Panc1 (cell line): ENCODE results near the gene SMARCA1. TPM values are rescaled to one million over a fixed set of nuclear protein-coding genes. Genes with fewer than 3 reads are reported as not detected.

Experiments
- ATAC-seq: fragments of 200-7000 bp; cut with Tn5 transposase; 2 replicates; pipeline ENCODE4 v1.9.1; 2020; ENCODE audit warnings: mild to moderate bottlenecking, moderate library complexity
- BruUV-seq: library from RNA; stranded (reverse); fragments of 400-500 nt; replicated peaks from 2 replicates; lab custom pipeline; 2021; lab: Mats Ljungman, UMichigan
- CTCF ChIA-PET: fragments of 300-600 bp; sonication (Branson Sonifier 250); formaldehyde crosslinking; loops from one replicate; lab custom pipeline; 2022; ENCODE audit warnings: antibody characterized with exemption; lab: Charles Lee
- POLR2A ChIA-PET: fragments of 300-600 bp; sonication (Branson Sonifier 250); formaldehyde crosslinking; loops from one replicate; lab custom pipeline; 2022; ENCODE audit warnings: antibody characterized with exemption; lab: Charles Lee
- DNase-seq: peaks from one replicate; pipeline ENCODE4 v3.0.0-alpha.2; 2010; ENCODE audit warnings: low read depth, low spot score
- H3K27ac ChIP-seq: 2 replicates; pipeline ENCODE4 v1.5.1; 2011; ENCODE audit warnings: mild to moderate bottlenecking, low read length, inconsistent platforms
- H3K27me3 ChIP-seq: fragments of 200-500 bp; sonication (Bioruptor generic); 2 replicates; pipeline ENCODE4 v1.6.0; 2014; ENCODE audit warnings: low read length, inconsistent platforms; ENCODE audit not compliant: control insufficient read depth, insufficient read depth
- H3K36me3 ChIP-seq: fragments of 200-500 bp; sonication (Bioruptor generic); 2 replicates; pipeline ENCODE4 v1.5.1; 2014; ENCODE audit warnings: inconsistent platforms, mild to moderate bottlenecking, low read length, moderate library complexity; ENCODE audit not compliant: control insufficient read depth, insufficient read depth
- H3K4me1 ChIP-seq: 2 replicates; pipeline ENCODE4 v1.5.1; 2011; ENCODE audit warnings: inconsistent platforms, mild to moderate bottlenecking, low read length, moderate library complexity; ENCODE audit not compliant: control insufficient read depth, insufficient read depth
- H3K4me3 ChIP-seq, 2 experiments: 2 replicates each; pipeline ENCODE4 v1.5.1; 2011 to 2012; ENCODE audit warnings: low read depth in 2 of 2, low read length in 2 of 2, mild to moderate bottlenecking in 2 of 2, inconsistent platforms in 1 of 2, moderate library complexity in 1 of 2
- H3K9me3 ChIP-seq: fragments of 200-500 bp; sonication (Bioruptor generic); 2 replicates; pipeline ENCODE4 v1.5.1; 2014; ENCODE audit warnings: low read depth, mild to moderate bottlenecking, inconsistent platforms, low read length, moderate library complexity; ENCODE audit not compliant: control insufficient read depth, insufficient read depth
- CTCF ChIP-seq: fragments of 450-650 bp; IDR thresholded peaks from 2 replicates; pipeline ENCODE4 v1.5.1; 2017; ENCODE audit warnings: mild to moderate bottlenecking
- POLR2AphosphoS5 ChIP-seq: IDR thresholded peaks from 2 replicates; pipeline ENCODE4 v1.6.1; 2012; ENCODE audit warnings: mild to moderate bottlenecking, low read depth, low read length, moderate library complexity
- REST ChIP-seq, 2 experiments: IDR thresholded peaks; 2 replicates each; pipeline ENCODE4 v1.6.1; 2011 to 2012; ENCODE audit warnings: low read depth in 2 of 2, control low read depth in 1 of 2, low read length in 1 of 2, mild to moderate bottlenecking in 1 of 2, moderate library complexity in 1 of 2; ENCODE audit not compliant: insufficient read depth in 1 of 2
- SIN3A ChIP-seq: IDR thresholded peaks from 2 replicates; pipeline ENCODE4 v1.6.1; 2012; ENCODE audit warnings: low read depth, mild to moderate bottlenecking, low read length, moderate library complexity, borderline replicate concordance; ENCODE audit not compliant: insufficient read depth
- TCF7L2 ChIP-seq: IDR thresholded peaks from 2 replicates; pipeline ENCODE4 v1.6.1; 2011; ENCODE audit warnings: mild to moderate bottlenecking, low read depth, low read length, inconsistent platforms
- in situ Hi-C: cut with HindIII; loops from 2 replicates; pipeline ENCODE4 v1.10.0; 2016; ENCODE audit warnings: low sequenced_read_pairs, low pct_unique_long_range_greater_than_20kb
- intact Hi-C: fragments of 100-400 bp; cut with micrococcal nuclease; formaldehyde crosslinking; loops from one replicate; pipeline ENCODE4 v1.10.0; 2022; ENCODE audit not compliant: unreplicated experiment
- total RNA-seq: library from RNA; stranded (reverse); gene quantifications from one replicate; pipeline ENCODE4 v1.2.1, GENCODE V29; 2021; ENCODE audit not compliant: unreplicated experiment

Gene SMARCA1
- total RNA-seq, 1 experiment from 2014 or later: 130 TPM

GRCh38 chrX:129445436-129445835 lies 77.9 kb downstream of the SMARCA1 start:
- intact Hi-C loops (no loop called here), in situ Hi-C loops (no loop called here)
- ChIA-PET CTCF (no interaction called here), POLR2A (no interaction called here)
- Histone ChIP-seq H3K36me3 (peaks cover 27% of the 10 kb centered on the region), H3K9me3 (no peaks in the 10 kb centered on the region), H3K4me3 (no peak overlapping the region), H3K27ac (no peak overlapping the region), H3K27me3 (no peaks in the 10 kb centered on the region), H3K4me1 (no peaks in the 10 kb centered on the region)
- no peak for DNase-seq
- BruUV-seq: no TSS peak
- no peak for ATAC-seq
- TF ChIP-seq SIN3A: no peak

DNA sequence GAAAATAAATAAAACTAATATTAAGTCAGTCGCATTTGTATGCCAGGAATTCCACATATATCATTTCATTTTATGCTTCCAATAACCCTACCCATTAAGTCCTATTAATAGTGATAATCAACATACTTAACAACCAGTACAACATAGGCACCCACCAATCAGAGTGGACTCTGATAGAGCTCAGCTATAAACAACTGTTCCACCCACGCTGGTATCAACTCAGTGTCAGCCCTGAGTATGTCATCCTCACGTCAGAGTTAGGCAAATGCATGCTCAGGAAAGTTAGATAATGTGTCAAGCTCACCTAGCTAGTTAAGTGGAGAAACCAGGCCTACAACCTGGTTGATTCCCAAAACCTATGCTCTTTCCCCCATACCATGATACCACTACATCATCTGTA lies 89.3 kb downstream of the SMARCA1 start:
- intact Hi-C loops (no loop called here), in situ Hi-C loops (no loop called here)
- TF ChIP-seq TCF7L2 (no peak), REST (IDR thresholded peaks at IDR 0.05; ENCODE audit: insufficient read depth in 1 of 2, low read depth in 2 of 2, low read length in 1 of 2) (no peak), CTCF (no peak), POLR2AphosphoS5 (no peak), SIN3A (no peak)
- ChIA-PET POLR2A (no interaction called here), CTCF (no interaction called here)
- Histone ChIP-seq H3K27ac (no peak overlapping the region), H3K27me3 (no peaks in the 10 kb centered on the region), H3K36me3 (no peaks in the 10 kb centered on the region), H3K4me3 (no peak overlapping the region), H3K4me1 (no peaks in the 10 kb centered on the region), H3K9me3 (no peaks in the 10 kb centered on the region)
- ATAC-seq: no peak
- DNase-seq: no peak
- no TSS peak for BruUV-seq

DNA sequence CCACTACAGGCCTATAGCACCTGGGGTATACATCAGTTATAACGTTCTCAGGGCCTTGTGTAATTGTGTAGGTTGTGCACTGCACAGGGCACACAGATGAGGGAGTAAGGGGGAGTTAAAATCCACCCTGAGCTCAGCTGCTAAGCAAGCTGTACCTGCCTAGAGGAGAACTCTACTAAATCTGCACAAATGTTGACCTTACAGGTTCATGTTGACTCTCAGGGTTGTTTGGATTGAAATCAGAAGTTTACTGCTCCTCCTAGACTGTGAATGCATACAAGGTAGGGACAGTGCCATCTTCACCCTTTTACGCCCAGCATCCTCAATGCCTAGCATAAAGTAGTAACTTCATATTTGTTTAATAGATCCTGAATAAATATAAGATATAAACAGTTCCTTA lies 89.8 kb downstream of the SMARCA1 start:
- no peaks in the 10 kb centered on the region for H3K36me3 ChIP-seq
- no peak for ATAC-seq
- H3K9me3 ChIP-seq: no peaks in the 10 kb centered on the region
- no peak overlapping the region for H3K4me3 ChIP-seq
- in situ Hi-C loops (no loop called here), intact Hi-C loops (no loop called here)
- H3K27me3 ChIP-seq: no peaks in the 10 kb centered on the region
- no TSS peak for BruUV-seq
- ChIA-PET CTCF (no interaction called here), POLR2A (no interaction called here)
- no peak overlapping the region for H3K27ac ChIP-seq
- TF ChIP-seq REST (IDR thresholded peaks at IDR 0.05; ENCODE audit: insufficient read depth in 1 of 2, low read depth in 2 of 2, low read length in 1 of 2): no peak
- TF ChIP-seq CTCF: no peak
- TF ChIP-seq TCF7L2: no peak
- no peak for TF ChIP-seq SIN3A
- no peak for TF ChIP-seq POLR2AphosphoS5
- H3K4me1 ChIP-seq: no peaks in the 10 kb centered on the region
- no peak for DNase-seq
